PC-3 (cell line): ENCODE measurements around the gene MS4A7. TPM values are rescaled to one million over a fixed set of nuclear protein-coding genes. Genes with fewer than 3 reads are reported as not detected.
A peak's percentile ranks its signal among the peaks of the same experiment; 100 is the strongest.

Experiments used
- ATAC-seq: fragments of 200-7000 bp; cut with Tn5 transposase; 2 replicates; pipeline ENCODE4 v1.9.1; 2020; ENCODE audit warnings: mild to moderate bottlenecking, moderate library complexity
- BruUV-seq: library from RNA; stranded (reverse); fragments of 400-500 nt; replicated peaks from 2 replicates; lab custom pipeline; 2021; lab: Mats Ljungman, UMichigan
- CTCF ChIA-PET: fragments of 300-600 bp; sonication (Branson Sonifier 250); formaldehyde crosslinking; loops from one replicate; lab custom pipeline; 2022; ENCODE audit warnings: antibody characterized with exemption; lab: Charles Lee
- POLR2A ChIA-PET: fragments of 300-600 bp; sonication (Branson Sonifier 250); formaldehyde crosslinking; loops from one replicate; lab custom pipeline; 2022; ENCODE audit warnings: antibody characterized with exemption; ENCODE audit not compliant: unreplicated experiment; lab: Charles Lee
- DNase-seq: peaks from one replicate; pipeline ENCODE4 v3.0.0-alpha.2; 2015
- H2AFZ ChIP-seq: fragments of 300-600 bp; sonication (generic); 2 replicates; pipeline ENCODE4 v1.6.0; 2016; ENCODE audit warnings: antibody characterized with exemption, low read length
- H3F3A ChIP-seq: fragments of 300-600 bp; sonication (generic); one replicate; pipeline ENCODE4 v1.6.0; 2017; ENCODE audit warnings: antibody characterized with exemption, low read length, control low read depth, mild to moderate bottlenecking; ENCODE audit not compliant: unreplicated experiment
- H3K27ac ChIP-seq: fragments of 300-600 bp; sonication (generic); 2 replicates; pipeline ENCODE4 v1.5.1; 2016; ENCODE audit warnings: mild to moderate bottlenecking, low read length
- H3K27me3 ChIP-seq: fragments of 300-600 bp; sonication (generic); 2 replicates; pipeline ENCODE4 v1.6.1; 2016; ENCODE audit warnings: low read length, mixed read lengths
- H3K36me3 ChIP-seq: fragments of 300-600 bp; sonication (generic); 2 replicates; pipeline ENCODE4 v1.6.1; 2016; ENCODE audit warnings: low read depth, mixed run types, low read length, mixed read lengths
- H3K4me1 ChIP-seq: fragments of 300-600 bp; sonication (generic); 2 replicates; pipeline ENCODE4 v1.5.1; 2016; ENCODE audit warnings: low read length; ENCODE audit not compliant: insufficient read depth
- H3K4me2 ChIP-seq: fragments of 300-600 bp; sonication (generic); 2 replicates; pipeline ENCODE4 v1.6.0; 2016; ENCODE audit warnings: low read length
- H3K4me3 ChIP-seq: fragments of 300-600 bp; sonication (generic); 2 replicates; pipeline ENCODE4 v1.5.1; 2016; ENCODE audit warnings: mild to moderate bottlenecking, low read length, mixed read lengths
- H3K79me2 ChIP-seq: fragments of 300-600 bp; sonication (generic); 2 replicates; pipeline ENCODE4 v1.6.1; 2017; ENCODE audit warnings: low read length, mixed read lengths
- H3K9ac ChIP-seq: fragments of 300-600 bp; sonication (generic); 2 replicates; pipeline ENCODE4 v1.6.0; 2016; ENCODE audit warnings: mild to moderate bottlenecking, low read length
- H3K9me2 ChIP-seq: fragments of 300-600 bp; sonication (generic); replicated peaks from 2 replicates; pipeline ENCODE4 v1.6.1; 2016; ENCODE audit warnings: mixed run types, low read length, mixed read lengths
- H3K9me3 ChIP-seq: fragments of 300-600 bp; sonication (generic); 2 replicates; pipeline ENCODE4 v1.6.1; 2016; ENCODE audit warnings: low read length, mixed read lengths
- H4K20me1 ChIP-seq: fragments of 300-600 bp; sonication (generic); 2 replicates; pipeline ENCODE4 v1.6.1; 2016; ENCODE audit warnings: low read length, mixed read lengths
- EZH2 ChIP-seq: fragments of 300-600 bp; sonication (generic); IDR thresholded peaks from one replicate; pipeline ENCODE4 v1.6.1; 2017; ENCODE audit warnings: antibody characterized with exemption, mild to moderate bottlenecking, low read length; ENCODE audit not compliant: unreplicated experiment
- EZH2phosphoT487 ChIP-seq: fragments of 300-600 bp; sonication (generic); IDR thresholded peaks from 2 replicates; pipeline ENCODE4 v1.6.1; 2018; ENCODE audit warnings: mild to moderate bottlenecking, antibody characterized with exemption, low read length, borderline replicate concordance
- intact Hi-C: fragments of 100-400 bp; cut with micrococcal nuclease; formaldehyde crosslinking; loops from 2 replicates; pipeline ENCODE4 v1.9.0; 2023
- total RNA-seq: library from RNA; depleted of rRNA; stranded (reverse); fragments of >200 nt; gene quantifications from 2 replicates; pipeline ENCODE4 v1.2.3, GENCODE V29; 2014
- TF ChIP-seq, protein P1 (sequence below): fragments of 300-600 bp; sonication (generic); conservative IDR thresholded peaks from 2 replicates; pipeline ENCODE4 v1.5.1; 2017; ENCODE audit warnings: antibody characterized with exemption, low read depth, mild to moderate bottlenecking, low read length

Gene MS4A7
- total RNA-seq, 1 experiment from 2014 or later = 2.1 TPM

DNA sequence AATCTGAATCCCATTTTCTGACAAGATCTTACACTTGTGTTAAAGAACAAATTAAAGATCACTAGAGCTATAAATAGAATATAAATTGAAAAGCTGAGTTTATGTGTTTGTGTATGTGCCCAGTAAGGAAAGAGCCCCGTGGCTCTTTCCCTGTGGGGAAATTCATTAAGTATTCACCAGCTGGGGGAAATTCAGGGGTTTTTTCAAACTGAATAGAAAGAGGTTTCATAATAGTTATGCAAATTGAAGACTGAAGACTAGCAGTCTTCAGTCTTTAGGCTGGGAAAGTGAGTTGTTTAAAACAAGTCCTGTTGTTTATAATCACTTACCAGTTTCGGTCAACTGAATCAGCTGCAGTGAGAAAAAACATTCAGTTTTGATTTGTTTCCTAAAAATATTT is 11.3 kb upstream of the MS4A7 start:
- Histone ChIP-seq H2AFZ (no peak overlapping the region), H4K20me1 (no peaks in the 10 kb centered on the region), H3K79me2 (no peaks in the 10 kb centered on the region), H3K27ac (no peak overlapping the region), H3K9me2 (no peaks in the 10 kb centered on the region), H3K4me3 (no peak overlapping the region), H3K4me2 (no peak overlapping the region), H3K9me3 (no peaks in the 10 kb centered on the region), H3F3A (peaks cover 11% of the 10 kb centered on the region), H3K9ac (no peak overlapping the region), H3K4me1 (peaks cover 27% of the 10 kb centered on the region), H3K36me3 (no peaks in the 10 kb centered on the region), H3K27me3 (peaks cover 9% of the 10 kb centered on the region; the same call in 1 of the 2 replicates)
- TF ChIP-seq, protein P1, sequence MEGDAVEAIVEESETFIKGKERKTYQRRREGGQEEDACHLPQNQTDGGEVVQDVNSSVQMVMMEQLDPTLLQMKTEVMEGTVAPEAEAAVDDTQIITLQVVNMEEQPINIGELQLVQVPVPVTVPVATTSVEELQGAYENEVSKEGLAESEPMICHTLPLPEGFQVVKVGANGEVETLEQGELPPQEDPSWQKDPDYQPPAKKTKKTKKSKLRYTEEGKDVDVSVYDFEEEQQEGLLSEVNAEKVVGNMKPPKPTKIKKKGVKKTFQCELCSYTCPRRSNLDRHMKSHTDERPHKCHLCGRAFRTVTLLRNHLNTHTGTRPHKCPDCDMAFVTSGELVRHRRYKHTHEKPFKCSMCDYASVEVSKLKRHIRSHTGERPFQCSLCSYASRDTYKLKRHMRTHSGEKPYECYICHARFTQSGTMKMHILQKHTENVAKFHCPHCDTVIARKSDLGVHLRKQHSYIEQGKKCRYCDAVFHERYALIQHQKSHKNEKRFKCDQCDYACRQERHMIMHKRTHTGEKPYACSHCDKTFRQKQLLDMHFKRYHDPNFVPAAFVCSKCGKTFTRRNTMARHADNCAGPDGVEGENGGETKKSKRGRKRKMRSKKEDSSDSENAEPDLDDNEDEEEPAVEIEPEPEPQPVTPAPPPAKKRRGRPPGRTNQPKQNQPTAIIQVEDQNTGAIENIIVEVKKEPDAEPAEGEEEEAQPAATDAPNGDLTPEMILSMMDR = no peak
- TF ChIP-seq EZH2phosphoT487 (no peak), EZH2 (no peak)
- ChIA-PET POLR2A (no interaction called here), CTCF (no interaction called here)
- ATAC-seq (no peak), DNase-seq (no peak)
- intact Hi-C loops = no loop called here
- no TSS peak for BruUV-seq

DNA sequence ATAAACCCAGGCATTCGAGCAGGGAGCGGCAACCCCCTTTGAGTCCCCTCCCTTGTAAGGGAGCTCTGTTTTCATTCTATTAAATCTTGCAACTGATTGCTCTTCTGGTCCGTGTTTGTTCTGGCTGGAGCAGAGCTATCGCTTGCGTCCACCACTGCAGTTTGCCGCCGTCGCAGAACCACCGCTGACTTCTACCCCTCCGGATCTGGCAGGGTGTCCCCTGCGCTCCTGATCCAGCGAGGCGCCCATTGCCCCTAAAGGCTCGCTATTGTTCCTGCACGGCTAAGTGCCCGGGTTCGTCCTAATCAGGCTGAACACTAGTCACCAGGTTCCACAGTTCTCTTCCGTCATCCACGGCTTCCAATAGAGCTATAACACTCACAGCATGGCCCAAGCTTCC is 10.4 kb upstream of the MS4A7 start:
- Histone ChIP-seq H3F3A (peaks cover 11% of the 10 kb centered on the region), H3K9me3 (no peaks in the 10 kb centered on the region), H3K36me3 (no peaks in the 10 kb centered on the region), H3K79me2 (no peaks in the 10 kb centered on the region), H3K27ac (no peak overlapping the region), H3K9me2 (no peaks in the 10 kb centered on the region), H3K27me3 (peaks cover 9% of the 10 kb centered on the region; the same call in 1 of the 2 replicates), H3K4me2 (no peak overlapping the region), H3K4me1 (peaks cover 29% of the 10 kb centered on the region), H3K4me3 (no peak overlapping the region), H4K20me1 (no peaks in the 10 kb centered on the region), H2AFZ (no peak overlapping the region), H3K9ac (no peak overlapping the region)
- intact Hi-C loops = no loop called here
- ATAC-seq = no peak
- TF ChIP-seq EZH2 (no peak), EZH2phosphoT487 (no peak)
- TF ChIP-seq, protein P1 = no peak
- no TSS peak for BruUV-seq
- ChIA-PET POLR2A (no interaction called here), CTCF (no interaction called here)
- no peak for DNase-seq

DNA sequence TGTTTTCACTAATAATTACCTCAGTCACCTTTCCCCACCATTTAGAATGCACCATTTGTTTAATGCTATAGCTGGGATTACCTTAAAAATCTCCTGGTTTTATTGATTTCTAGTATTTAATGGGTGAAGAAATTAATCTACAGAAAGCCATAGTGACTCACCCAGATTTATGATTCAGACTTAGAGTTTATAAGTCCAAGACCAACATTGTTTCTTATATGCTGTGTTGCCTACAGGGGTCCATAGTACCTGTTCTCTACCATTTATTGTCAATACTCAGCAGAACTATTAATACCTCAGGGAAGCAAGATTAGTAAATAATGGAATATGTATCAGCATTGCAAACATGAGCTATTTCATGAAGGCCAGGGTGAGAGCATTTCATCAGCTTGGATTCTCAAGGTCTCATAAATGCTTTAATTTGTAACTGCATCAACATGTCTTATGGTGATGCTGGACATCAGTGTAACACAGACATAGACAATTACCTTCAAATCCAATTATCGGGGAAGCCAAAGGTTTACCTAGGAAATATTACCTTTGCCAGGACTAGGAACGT is 8.0 kb upstream of the MS4A7 start:
- BruUV-seq = no TSS peak

More for the DNA sequence above, 8.0 kb upstream of the MS4A7 start:
- TF ChIP-seq, protein P1 = peak; percentile 17; the same call in 1 of the 2 replicates
- TF ChIP-seq EZH2 = no peak
- no peak overlapping the region for H2AFZ ChIP-seq
- H3K9me2 ChIP-seq = no peaks in the 10 kb centered on the region
- no peaks in the 10 kb centered on the region for H3K79me2 ChIP-seq
- peak overlapping the region; percentile 67 for H3K9ac ChIP-seq
- CTCF ChIA-PET = no interaction called here
- no peaks in the 10 kb centered on the region for H3K36me3 ChIP-seq
- peak overlapping the region; percentile 88 for H3K4me2 ChIP-seq
- no peaks in the 10 kb centered on the region for H3K9me3 ChIP-seq
- ATAC-seq (peak; percentile 34), DNase-seq (peak; percentile 65)
- H3K27ac ChIP-seq = peak overlapping the region; percentile 97
- no peaks in the 10 kb centered on the region for H3K27me3 ChIP-seq
- intact Hi-C loops = no loop called here
- POLR2A ChIA-PET = no interaction called here
- H3K4me3 ChIP-seq = peak overlapping the region; percentile 53
- H3F3A ChIP-seq = peaks cover 11% of the 10 kb centered on the region
- H4K20me1 ChIP-seq = no peaks in the 10 kb centered on the region
- H3K4me1 ChIP-seq = peaks cover 33% of the 10 kb centered on the region
